ENCODE results near the gene DPP10. TPM values are rescaled to one million over a fixed set of nuclear protein-coding genes. Genes with fewer than 3 reads are reported as not detected.

The DPP10 gene
- total RNA-seq, 1 experiment from 2014 or later = not detected

DNA sequence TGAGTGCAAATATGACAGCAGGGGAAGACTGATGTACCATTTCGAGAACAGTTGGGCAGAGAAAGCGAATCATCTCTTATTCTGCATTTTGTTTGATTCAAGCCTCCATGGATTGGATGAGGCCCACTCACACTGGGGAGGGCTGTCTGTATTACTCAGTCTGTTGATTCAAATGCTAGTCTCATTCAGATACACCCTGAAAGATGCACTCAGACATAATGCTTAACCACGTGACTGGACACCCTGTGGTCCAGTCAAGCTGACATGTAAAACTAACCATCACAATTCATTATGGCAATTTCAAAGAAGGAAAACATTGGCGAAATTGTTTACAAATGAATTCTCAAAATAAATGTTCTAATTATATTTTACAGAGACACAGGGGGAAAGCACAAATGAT, 1210.2 kb downstream of the DPP10 start:
- BruUV-seq (replicated peaks) = no TSS peak
- DNase-seq = no peak

DNA sequence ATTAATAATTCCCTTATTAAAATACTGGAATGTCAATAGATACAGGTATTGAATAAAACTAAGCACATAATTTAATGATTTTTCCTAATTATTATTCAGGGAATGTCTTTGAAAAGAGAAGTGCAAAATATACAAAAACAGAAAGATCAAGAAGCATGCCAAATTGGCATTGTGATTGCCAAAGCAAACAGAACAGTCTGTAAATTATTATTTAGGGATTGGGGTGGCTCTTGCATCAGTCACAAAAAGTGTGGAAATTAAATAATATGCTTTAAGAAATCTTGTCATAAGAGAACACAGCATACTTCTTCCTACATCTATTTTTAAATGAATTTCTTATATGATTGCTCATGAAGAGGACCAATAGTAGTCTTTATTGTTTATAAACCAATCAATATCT, 1211.9 kb downstream of the DPP10 start:
- TF ChIP-seq, protein P1, sequence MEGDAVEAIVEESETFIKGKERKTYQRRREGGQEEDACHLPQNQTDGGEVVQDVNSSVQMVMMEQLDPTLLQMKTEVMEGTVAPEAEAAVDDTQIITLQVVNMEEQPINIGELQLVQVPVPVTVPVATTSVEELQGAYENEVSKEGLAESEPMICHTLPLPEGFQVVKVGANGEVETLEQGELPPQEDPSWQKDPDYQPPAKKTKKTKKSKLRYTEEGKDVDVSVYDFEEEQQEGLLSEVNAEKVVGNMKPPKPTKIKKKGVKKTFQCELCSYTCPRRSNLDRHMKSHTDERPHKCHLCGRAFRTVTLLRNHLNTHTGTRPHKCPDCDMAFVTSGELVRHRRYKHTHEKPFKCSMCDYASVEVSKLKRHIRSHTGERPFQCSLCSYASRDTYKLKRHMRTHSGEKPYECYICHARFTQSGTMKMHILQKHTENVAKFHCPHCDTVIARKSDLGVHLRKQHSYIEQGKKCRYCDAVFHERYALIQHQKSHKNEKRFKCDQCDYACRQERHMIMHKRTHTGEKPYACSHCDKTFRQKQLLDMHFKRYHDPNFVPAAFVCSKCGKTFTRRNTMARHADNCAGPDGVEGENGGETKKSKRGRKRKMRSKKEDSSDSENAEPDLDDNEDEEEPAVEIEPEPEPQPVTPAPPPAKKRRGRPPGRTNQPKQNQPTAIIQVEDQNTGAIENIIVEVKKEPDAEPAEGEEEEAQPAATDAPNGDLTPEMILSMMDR (IDR thresholded peaks at IDR 0.05; ENCODE audit: unreplicated experiment) = no peak
- no peak overlapping the region for H3K4me3 Mint-ChIP-seq (ENCODE audit: low read depth, unreplicated experiment)
- BruUV-seq (replicated peaks) = no TSS peak
- H3K27me3 Mint-ChIP-seq (ENCODE audit: unreplicated experiment) = no peaks in the 10 kb centered on the region
- H3K36me3 Mint-ChIP-seq (ENCODE audit: insufficient read depth, unreplicated experiment) = no peaks in the 10 kb centered on the region
- CTCF ChIA-PET = no interaction called here
- H3K4me1 Mint-ChIP-seq (ENCODE audit: low read depth, unreplicated experiment) = no peaks in the 10 kb centered on the region
- H3K27ac Mint-ChIP-seq (ENCODE audit: unreplicated experiment) = no peak overlapping the region
- DNase-seq = no peak
- H3K9me3 Mint-ChIP-seq (ENCODE audit: low read depth, unreplicated experiment) = peaks cover 8% of the 10 kb centered on the region
- intact Hi-C loops (cut with micrococcal nuclease; ENCODE audit: unreplicated experiment) = no loop called here

More for the DNA sequence above, 1210.2 kb downstream of the DPP10 start:
- no peak overlapping the region for H3K27ac Mint-ChIP-seq (ENCODE audit: unreplicated experiment)
- TF ChIP-seq, protein P1 (IDR thresholded peaks at IDR 0.05; ENCODE audit: unreplicated experiment) = no peak
- no peaks in the 10 kb centered on the region for H3K27me3 Mint-ChIP-seq (ENCODE audit: unreplicated experiment)
- peaks cover 14% of the 10 kb centered on the region for H3K9me3 Mint-ChIP-seq (ENCODE audit: low read depth, unreplicated experiment)
- H3K4me1 Mint-ChIP-seq (ENCODE audit: low read depth, unreplicated experiment) = no peaks in the 10 kb centered on the region
- no peak overlapping the region for H3K4me3 Mint-ChIP-seq (ENCODE audit: low read depth, unreplicated experiment)
- no peaks in the 10 kb centered on the region for H3K36me3 Mint-ChIP-seq (ENCODE audit: insufficient read depth, unreplicated experiment)
- CTCF ChIA-PET = no interaction called here
- intact Hi-C loops (cut with micrococcal nuclease; ENCODE audit: unreplicated experiment) = no loop called here

DNA sequence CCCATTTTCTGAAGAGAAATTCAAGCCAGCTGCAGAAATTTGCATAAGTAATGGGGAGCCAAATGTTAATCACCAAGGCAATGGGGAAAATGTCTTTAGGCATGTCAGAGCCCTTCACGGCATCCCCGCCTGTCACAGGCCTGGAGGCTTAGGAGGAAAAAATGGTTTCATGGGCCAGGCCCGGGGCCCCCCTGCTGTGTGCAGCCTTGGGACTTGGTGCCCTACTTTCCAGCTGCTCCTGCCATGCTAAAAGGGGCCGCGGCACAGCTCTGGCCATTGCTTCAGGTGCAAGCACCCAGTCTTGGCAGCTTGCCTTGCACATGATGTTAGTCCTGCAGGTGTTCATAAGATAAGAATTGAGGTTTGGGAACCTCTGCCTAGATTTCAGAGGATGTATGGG, 1235.7 kb downstream of the DPP10 start:
- CTCF ChIA-PET = no interaction called here
- H3K9me3 Mint-ChIP-seq (ENCODE audit: low read depth, unreplicated experiment) = peaks cover 16% of the 10 kb centered on the region
- TF ChIP-seq, protein P1 (IDR thresholded peaks at IDR 0.05; ENCODE audit: unreplicated experiment) = no peak
- no peaks in the 10 kb centered on the region for H3K27me3 Mint-ChIP-seq (ENCODE audit: unreplicated experiment)
- no peak overlapping the region for H3K4me3 Mint-ChIP-seq (ENCODE audit: low read depth, unreplicated experiment)
- no peak overlapping the region for H3K27ac Mint-ChIP-seq (ENCODE audit: unreplicated experiment)
- DNase-seq = no peak
- intact Hi-C loops (cut with micrococcal nuclease; ENCODE audit: unreplicated experiment) = no loop called here
- H3K36me3 Mint-ChIP-seq (ENCODE audit: insufficient read depth, unreplicated experiment) = no peaks in the 10 kb centered on the region
- no TSS peak for BruUV-seq (replicated peaks)
- no peaks in the 10 kb centered on the region for H3K4me1 Mint-ChIP-seq (ENCODE audit: low read depth, unreplicated experiment)

GRCh38 chr2:115684345-115684744, 1241.9 kb downstream of the DPP10 start:
- no peak for DNase-seq
- TF ChIP-seq, protein P1 (IDR thresholded peaks at IDR 0.05; ENCODE audit: unreplicated experiment) = no peak
- intact Hi-C loops (cut with micrococcal nuclease; ENCODE audit: unreplicated experiment) = no loop called here
- Mint-ChIP-seq H3K9me3 (ENCODE audit: low read depth, unreplicated experiment) (peaks cover 11% of the 10 kb centered on the region), H3K4me3 (ENCODE audit: low read depth, unreplicated experiment) (no peak overlapping the region), H3K4me1 (ENCODE audit: low read depth, unreplicated experiment) (no peaks in the 10 kb centered on the region), H3K27me3 (ENCODE audit: unreplicated experiment) (no peaks in the 10 kb centered on the region), H3K27ac (ENCODE audit: unreplicated experiment) (no peak overlapping the region), H3K36me3 (ENCODE audit: insufficient read depth, unreplicated experiment) (no peaks in the 10 kb centered on the region)
- BruUV-seq (replicated peaks) = no TSS peak
- CTCF ChIA-PET = no interaction called here
